NCI-H146 (cell line): ENCODE measurements around the gene RASSF1.

ENCODE experiments used
- DNase-seq: peaks from one replicate; lab custom pipeline; 2025; lab: John Stamatoyannopoulos, UW

Gene RASSF1

DNA sequence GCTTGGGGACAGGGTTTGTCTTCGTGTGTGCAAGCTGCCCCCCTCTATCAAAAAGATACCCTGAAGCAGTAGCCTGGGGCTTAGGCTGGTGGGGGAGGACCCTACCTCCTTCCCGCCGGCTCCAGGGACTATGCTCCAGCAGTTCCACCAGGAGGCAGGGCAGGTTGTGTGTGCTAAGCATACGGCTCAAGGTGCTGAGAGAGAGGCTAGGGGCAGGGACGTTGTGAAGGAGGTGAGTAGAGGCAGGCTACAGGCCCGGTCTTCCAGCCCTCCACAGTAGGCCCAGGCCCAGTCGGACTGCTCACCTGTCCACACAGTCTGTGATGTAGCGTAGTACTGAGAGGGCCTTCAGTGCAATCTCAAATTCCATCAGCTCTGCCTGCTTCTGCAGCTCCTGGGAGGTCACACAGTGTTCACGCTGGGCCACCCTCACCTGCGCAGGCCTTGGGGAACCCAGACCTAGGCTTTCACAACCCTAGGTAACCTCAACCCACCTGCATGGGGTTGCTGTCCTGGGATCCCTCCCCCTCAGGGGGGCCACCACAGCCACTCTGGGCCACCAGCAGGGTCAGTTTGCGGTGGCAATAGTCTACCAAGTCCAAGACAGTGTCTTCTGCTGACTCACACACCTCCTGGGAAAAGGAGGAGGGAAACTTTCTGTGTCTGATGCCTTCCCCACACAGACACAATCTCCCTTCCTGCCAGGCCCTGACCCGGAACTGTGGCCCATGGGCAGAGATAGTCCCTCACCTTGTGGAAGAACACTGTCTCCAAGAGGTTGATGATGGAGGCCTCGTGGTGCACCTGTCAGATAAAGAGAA, 2.4 kb upstream of the RASSF1 start:
- DNase-seq, result no peak

DNA sequence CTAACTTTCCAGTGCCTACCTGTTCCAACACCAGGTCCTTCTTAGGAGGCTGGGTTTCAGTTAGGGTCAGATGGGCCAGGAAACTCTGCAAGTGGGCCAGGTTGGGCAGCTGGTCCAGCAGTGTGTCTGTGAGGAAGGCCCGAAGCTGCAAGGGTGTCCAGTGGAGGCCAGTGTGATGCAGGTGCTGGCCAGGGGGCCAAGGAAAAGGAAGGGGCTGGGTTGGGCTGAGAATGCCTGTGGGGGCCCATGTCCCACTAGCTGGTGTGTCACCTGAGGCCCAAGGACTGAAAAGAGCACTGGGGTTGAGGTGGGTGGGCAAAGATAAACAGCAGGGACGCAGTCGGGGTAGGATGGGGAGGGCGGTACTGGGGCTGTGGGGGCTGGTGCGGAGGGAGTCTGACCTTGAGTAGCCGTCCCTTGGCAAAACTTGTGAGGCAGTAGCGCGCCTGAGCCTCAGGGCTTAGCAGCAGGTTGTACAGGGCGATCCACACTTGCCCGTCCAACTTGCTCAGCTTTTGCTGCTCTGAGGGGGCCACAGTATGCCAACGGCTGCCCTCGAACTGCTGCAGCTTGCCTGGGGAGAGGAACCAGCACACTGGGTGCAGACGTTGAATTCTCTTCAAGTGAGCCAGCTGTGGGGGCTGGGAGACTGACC, 1.5 kb upstream of the RASSF1 start:
- no peak for DNase-seq

GRCh38 chr3:50341537-50341936, 901 bp upstream of the RASSF1 start:
- DNase-seq, result no peak

DNA sequence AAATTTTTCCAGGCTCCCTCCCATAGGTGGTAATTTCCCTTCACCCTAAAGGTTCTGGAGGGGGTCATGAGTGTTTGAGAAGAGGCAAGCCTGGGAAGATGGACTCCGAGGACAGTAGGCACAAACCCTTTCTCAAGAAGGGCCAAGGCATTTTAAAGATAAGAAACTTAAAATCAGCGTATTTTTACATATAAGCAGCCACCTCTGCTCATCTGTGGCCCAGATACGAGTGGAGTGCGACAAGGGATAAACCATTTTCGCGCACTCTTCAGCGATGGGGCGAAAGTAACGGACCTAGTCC, 539 bp downstream of the RASSF1 start:
- DNase-seq, result no peak

DNA sequence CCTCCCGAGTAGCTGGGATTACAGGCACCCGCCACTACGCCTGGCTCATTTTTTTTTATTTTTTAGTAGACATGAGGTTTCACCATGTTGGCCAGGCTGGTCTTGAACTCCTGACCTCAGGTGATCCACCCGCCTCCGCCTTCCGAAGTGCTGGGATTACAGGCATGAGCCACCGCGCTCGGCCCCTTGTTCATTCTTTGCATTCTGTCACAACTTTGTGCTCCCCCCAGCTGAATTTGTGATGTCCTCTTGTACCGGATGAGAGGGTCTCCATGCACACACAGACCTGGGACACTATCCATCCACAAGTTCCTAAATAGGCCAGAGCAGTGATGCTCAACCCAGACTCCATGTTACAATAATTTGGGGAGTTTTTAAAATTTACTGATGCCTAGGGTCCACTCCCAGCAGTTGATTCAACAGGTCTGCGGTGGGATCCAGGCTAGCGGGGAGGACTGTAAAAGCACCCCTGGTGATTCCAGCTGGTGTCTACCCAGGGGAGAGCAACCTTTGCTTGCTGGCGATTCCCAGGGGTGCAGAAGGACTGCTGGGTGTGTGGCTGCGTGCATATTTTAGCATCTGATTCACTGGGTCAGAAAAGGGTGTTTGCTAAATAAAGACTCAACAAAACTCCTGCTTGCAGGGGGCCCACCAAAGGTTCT, 1.0 kb downstream of the RASSF1 start:
- DNase-seq, result no peak

DNA sequence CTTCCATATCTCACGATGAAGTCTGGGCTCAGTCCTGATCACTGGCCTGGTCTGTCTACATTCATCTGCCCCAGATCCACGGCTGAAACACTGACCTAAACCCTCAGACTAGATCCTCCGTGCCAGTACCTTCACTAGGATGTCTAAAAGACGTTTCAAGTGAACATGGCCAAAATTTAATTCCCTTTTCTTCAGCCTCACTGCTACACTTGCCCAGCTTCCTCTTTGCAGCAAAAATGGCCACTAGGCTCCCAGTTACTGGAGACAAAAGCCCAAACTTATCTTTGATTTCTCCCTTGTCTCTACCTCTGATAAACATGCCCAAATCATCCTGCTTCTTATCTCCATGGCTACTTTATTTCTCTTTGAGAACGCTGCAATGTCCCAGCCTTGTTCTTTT, 1.7 kb downstream of the RASSF1 start:
- DNase-seq, result no peak

DNA sequence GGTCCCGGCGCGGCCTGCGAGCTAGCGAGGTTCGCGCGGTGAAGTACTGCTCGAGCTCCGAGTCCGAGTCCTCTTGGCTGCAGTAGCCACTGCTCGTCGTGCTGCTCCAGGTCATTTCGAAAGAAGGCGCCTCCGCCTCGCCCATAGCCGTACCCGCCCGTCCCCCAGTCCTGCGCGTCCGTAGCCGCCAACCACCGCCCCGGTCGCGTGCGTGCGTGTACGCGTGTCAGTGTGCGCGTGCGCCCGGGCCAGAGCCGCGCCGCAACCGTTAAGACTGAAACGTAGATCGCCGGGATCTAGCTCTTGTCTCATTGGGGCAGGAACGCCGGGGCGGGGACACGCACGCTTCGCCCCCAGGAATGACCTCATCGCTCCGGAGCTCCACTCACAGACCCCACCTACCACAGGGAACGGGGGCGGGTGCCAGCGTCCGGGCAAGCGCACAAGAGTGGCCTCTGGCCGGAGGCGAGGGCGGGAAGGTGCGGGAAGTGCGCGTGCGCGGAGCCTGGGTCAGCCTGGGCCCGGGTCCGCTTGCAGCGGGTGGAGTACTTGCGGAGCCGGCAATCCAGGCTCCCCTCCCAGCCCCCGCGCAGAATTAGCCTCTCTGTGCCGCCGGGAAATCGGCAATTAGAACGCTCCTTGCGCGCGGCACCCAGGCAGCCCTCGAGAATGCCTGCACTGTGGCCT, 3.3 kb downstream of the RASSF1 start:
- peak; percentile 98 for DNase-seq

DNA sequence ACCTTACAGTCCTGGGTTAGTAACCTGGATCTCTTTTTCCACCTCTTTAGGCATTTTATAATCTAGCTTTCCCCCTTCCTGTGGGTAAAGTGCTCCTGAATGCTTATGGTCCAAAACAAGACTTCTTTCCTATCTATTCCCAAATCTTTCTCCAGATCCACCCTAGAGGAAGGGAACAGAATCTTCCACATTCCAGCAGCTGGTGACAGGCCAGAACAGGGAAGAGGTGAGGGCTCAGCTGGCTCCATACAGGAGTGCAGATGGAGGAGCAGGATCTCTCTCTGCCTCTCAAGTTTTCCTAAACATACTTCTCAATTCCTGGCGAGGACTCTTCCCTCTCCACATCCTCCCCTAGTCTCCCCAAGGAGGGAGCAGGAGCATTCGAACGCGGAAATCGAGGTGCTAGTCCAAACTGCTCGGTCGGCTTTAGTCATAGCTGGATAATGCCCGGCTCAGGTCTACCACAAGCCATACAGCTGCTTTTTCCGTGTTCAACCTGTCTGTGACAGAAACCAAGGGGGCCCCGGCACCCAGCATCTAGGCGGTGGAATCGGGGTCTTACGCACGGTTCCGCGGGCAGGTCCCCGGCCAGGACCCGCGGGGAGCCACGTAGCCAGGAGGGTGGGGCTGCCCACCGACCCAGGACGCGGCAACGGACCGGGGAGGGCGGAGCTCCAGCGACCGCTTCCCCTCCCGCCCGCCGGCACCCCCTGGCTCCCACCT, 4.0 kb downstream of the RASSF1 start:
- DNase-seq, result no peak

GRCh38 chr3:50334339-50335075, 6.1 kb downstream of the RASSF1 start:
- no peak for DNase-seq

GRCh38 chr3:50333744-50334328, 6.8 kb downstream of the RASSF1 start:
- DNase-seq, result no peak

GRCh38 chr3:50331364-50331907, 9.2 kb downstream of the RASSF1 start:
- DNase-seq, result no peak

DNA sequence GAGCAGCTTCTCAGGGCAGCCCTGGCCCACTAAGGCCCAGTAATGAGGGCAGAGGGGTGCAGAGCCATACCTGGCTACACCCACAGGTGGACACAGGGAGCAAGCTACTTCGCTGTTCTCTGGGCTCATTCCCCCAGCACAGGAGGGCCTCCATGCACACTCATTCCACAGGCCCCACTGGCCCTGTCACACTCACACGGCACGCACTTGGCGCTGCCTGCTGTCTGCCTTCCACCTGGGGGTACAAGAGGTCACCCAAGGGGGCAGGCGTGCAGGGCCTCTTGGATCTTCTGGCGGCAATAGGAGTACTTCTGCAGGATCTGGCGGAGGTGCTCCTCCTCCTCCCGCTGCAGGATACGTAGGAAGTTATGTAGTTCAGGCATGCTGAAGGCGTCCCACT, 10.3 kb downstream of the RASSF1 start:
- DNase-seq, result no peak

GRCh38 chr3:50327943-50328691, 12.5 kb downstream of the RASSF1 start, which contains the start of gene TUSC2:
TUSC2 (minus strand) TSS chr3:50328223; CDS start chr3:50328099, 124 bp downstream.
- DNase-seq, result peak; percentile 96

- no peak for DNase-seq
Observed at GRCh38 chr3:50327129-50327528, 13.5 kb downstream of the RASSF1 start.

DNA sequence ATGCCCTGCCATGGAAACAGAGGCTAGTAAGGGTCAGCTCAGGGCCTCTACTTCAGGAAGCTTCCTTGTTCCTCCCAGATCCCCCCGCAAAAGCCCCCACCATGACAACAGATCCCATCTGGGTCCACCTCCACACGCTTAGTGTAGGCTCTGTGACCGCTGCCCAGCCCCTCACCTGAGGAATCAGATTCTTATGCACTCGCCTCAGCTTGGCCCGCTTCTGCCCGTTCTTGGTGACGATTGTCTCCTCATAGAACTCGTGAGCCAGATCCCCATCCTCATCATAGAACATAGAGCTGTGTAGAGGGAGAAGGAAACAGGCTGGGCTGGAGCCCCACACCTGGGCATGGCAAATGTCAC, 14.5 kb downstream of the RASSF1 start:
- DNase-seq, result no peak

DNA sequence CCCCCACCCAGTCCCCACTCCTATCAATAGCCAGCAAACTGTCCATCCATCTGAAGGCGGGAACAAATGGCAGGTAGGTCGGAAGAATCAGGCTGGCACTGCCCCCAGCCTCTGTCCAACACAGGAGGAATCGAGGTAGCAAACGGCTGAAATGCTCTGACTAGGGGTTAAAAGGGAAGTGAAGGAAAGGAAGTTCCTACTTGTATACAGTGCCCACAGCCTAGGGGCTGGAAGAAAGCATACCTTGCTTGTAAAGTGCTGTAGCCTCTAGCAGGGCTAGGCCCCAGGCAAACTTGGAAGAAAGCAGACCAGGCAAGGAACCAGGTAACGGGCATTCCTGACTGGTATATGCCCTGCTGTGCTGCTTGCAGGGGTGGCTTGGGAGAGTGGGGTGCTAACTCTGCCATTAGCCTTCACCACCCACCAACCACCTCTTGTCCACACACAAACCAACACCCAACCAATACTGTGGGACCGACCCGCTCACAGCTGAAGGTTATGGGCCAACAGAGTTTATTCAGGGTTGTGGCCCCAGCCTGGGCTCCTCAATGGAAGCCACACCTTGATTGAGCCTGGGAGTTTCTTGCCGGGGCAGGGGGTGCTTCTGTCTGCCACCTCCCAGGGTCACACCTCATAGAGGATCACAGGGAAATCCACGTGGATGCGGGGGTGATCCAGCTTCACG, 15.0 kb downstream of the RASSF1 start:
- no peak for DNase-seq

- no peak for DNase-seq
Observed at GRCh38 chr3:50325113-50325480, 15.5 kb downstream of the RASSF1 start.

DNA sequence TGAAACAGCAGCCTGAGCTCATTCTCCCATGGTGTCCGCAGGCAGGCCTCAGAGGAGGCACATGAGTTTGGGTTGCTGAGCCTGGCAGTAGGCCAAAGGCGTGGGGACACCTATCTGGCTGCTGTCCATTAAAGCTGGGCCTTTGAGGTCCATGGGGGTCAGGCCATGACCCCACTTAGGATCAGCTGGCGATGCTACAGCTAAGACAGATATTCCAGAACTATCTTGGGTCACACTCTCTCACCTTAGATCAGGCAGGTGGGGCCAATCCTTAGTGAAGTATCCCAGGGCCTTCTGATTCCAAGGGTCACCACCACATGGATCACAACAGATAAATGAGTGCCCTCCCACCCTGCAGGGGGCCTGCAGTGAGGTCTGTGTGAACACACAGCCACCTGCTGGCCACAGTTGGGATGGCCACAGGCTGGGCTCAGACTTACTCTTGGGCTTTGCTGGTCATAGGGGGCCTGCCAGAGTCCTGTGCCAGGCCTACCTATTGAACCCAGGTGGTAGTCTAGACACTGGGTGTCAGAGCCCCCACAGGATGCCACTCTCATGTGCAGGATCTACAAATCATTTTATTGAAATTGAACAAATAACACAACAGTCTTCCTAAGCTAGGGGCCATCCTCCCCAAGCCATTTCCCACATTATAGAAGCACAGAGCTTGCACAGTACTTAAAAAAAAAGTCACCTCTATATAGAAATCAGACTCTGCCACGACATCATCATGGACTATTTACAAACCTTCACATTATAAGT, 16.1 kb downstream of the RASSF1 start:
- peak; percentile 74 for DNase-seq
